DOHH2 (cell line): ENCODE data around the gene SFPQ.

Experiments
- H3F3A ChIP-seq: fragments of 200-600 bp; sonication (generic), shearing (Covaris generic); 2 replicates; pipeline ENCODE4 v1.6.0; 2016; ENCODE audit warnings: antibody characterized with exemption, mild to moderate bottlenecking; ENCODE audit not compliant: control insufficient read depth, insufficient read depth
- H3K27ac ChIP-seq: fragments of 200-600 bp; sonication (generic); 2 replicates; pipeline ENCODE4 v1.5.1; 2014; ENCODE audit warnings: low read depth, mild to moderate bottlenecking, low read length, moderate library complexity
- H3K27me3 ChIP-seq: fragments of 200-600 bp; sonication (generic); 2 replicates; pipeline ENCODE4 v1.6.1; 2014; ENCODE audit warnings: mild to moderate bottlenecking, low read length, mixed read lengths; ENCODE audit not compliant: control insufficient read depth
- H3K36me3 ChIP-seq: fragments of 200-600 bp; sonication (generic); 2 replicates; pipeline ENCODE4 v1.6.1; 2014; ENCODE audit warnings: mild to moderate bottlenecking, low read length, moderate library complexity, mixed read lengths; ENCODE audit not compliant: control insufficient read depth
- H3K4me1 ChIP-seq: fragments of 200-600 bp; sonication (generic); 2 replicates; pipeline ENCODE4 v1.6.1; 2014; ENCODE audit warnings: mild to moderate bottlenecking, low read length, mixed read lengths; ENCODE audit not compliant: control insufficient read depth
- H3K4me2 ChIP-seq: fragments of 200-600 bp; sonication (generic); 2 replicates; pipeline ENCODE4 v1.6.0; 2014; ENCODE audit warnings: mild to moderate bottlenecking, low read length, moderate library complexity
- H3K4me3 ChIP-seq: fragments of 200-600 bp; sonication (generic); 2 replicates; pipeline ENCODE4 v1.5.1; 2014; ENCODE audit warnings: mild to moderate bottlenecking, low read length, mixed read lengths
- H3K79me2 ChIP-seq: fragments of 200-600 bp; sonication (generic); 2 replicates; pipeline ENCODE4 v1.6.1; 2014; ENCODE audit warnings: mild to moderate bottlenecking, low read length, mixed read lengths; ENCODE audit not compliant: control insufficient read depth
- H3K9me2 ChIP-seq: fragments of 200-600 bp; sonication (generic); replicated peaks from 2 replicates; pipeline ENCODE4 v1.6.1; 2014; ENCODE audit warnings: mild to moderate bottlenecking, low read length, mixed read lengths; ENCODE audit not compliant: control insufficient read depth
- H3K9me3 ChIP-seq: fragments of 200-600 bp; sonication (generic); 2 replicates; pipeline ENCODE4 v1.6.1; 2014; ENCODE audit warnings: antibody characterized with exemption, low read length, mixed read lengths; ENCODE audit not compliant: control insufficient read depth, insufficient read depth
- H4K20me1 ChIP-seq: fragments of 200-600 bp; sonication (generic); 2 replicates; pipeline ENCODE4 v1.6.0; 2014; ENCODE audit warnings: low read depth, mild to moderate bottlenecking, antibody characterized with exemption, low read length, moderate library complexity; ENCODE audit not compliant: control insufficient read depth, insufficient read depth
- CTCF ChIP-seq: fragments of 200-600 bp; sonication (generic); IDR thresholded peaks from one replicate; pipeline ENCODE4 v1.5.1; 2014; ENCODE audit warnings: antibody characterized with exemption, mild to moderate bottlenecking, low read depth, low read length; ENCODE audit not compliant: poor library complexity, severe bottlenecking
- EZH2phosphoT487 ChIP-seq: fragments of 200-600 bp; sonication (generic); IDR thresholded peaks from 2 replicates; pipeline ENCODE4 v1.6.1; 2017; ENCODE audit warnings: borderline replicate concordance, mild to moderate bottlenecking, antibody characterized with exemption, low read length, moderate library complexity, mixed read lengths

Gene SFPQ

GRCh38 chr1:35173491-35173890 is 19.5 kb downstream of the SFPQ start:
- Histone ChIP-seq H4K20me1 (peaks cover 14% of the 10 kb centered on the region; the same call in 1 of the 2 replicates), H3K27me3 (no peaks in the 10 kb centered on the region), H3K4me1 (no peaks in the 10 kb centered on the region), H3K9me2 (no peaks in the 10 kb centered on the region), H3K4me2 (no peak overlapping the region), H3K27ac (no peak overlapping the region; the same call in 1 of the 2 replicates), H3K36me3 (peaks cover 35% of the 10 kb centered on the region), H3K79me2 (no peaks in the 10 kb centered on the region), H3K9me3 (no peaks in the 10 kb centered on the region), H3K4me3 (no peak overlapping the region), H3F3A (peaks cover 56% of the 10 kb centered on the region)
- TF ChIP-seq CTCF (no peak), EZH2phosphoT487 (no peak)

DNA sequence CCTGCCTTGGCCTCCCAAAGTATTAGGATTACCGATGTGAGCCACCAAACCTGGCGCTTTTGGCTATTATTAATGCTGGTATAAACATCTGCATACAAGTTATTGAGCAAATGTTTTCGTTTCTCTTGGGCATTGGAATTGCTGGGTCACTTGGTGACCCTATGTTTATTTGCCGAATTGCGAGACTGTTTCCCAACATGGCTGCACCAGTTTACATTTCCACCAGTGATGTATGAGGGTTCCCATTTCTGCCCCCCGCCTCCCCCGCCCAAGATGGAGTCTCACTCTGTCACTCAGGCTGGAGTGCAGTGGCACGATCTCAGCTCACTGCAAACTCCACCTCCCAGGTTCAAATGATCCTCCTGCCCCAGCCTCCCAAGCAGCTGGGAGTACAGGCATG is 20.9 kb downstream of the SFPQ start:
- Histone ChIP-seq H3K79me2 (no peaks in the 10 kb centered on the region), H3F3A (peaks cover 42% of the 10 kb centered on the region), H3K9me2 (no peaks in the 10 kb centered on the region), H3K36me3 (peaks cover 21% of the 10 kb centered on the region), H3K9me3 (no peaks in the 10 kb centered on the region), H3K27me3 (no peaks in the 10 kb centered on the region), H3K4me1 (no peaks in the 10 kb centered on the region), H3K4me3 (no peak overlapping the region), H3K27ac (no peak overlapping the region), H3K4me2 (no peak overlapping the region), H4K20me1 (peaks cover 4% of the 10 kb centered on the region; the same call in 1 of the 2 replicates)
- TF ChIP-seq CTCF = no peak
- no peak for TF ChIP-seq EZH2phosphoT487

DNA sequence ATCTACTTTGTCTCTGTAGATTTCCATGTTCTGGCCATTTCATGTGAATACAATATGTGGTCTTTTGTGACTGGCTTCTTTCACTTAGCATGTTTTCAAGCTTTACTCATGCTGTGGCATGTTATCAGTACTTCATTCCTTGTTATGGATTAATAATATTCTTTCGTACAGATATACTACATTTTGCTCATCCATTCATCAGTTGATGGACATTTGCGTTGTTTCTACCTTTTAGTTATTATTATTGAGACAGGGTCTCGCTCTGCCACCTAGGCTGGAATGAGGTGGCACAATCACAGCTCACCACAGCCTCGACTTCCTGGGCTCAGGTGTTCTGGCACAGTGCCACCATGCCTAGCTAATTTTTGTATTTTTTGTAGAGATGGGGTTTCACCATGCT is 21.4 kb downstream of the SFPQ start:
- no peaks in the 10 kb centered on the region for H3K79me2 ChIP-seq
- H3K36me3 ChIP-seq = peaks cover 17% of the 10 kb centered on the region
- TF ChIP-seq EZH2phosphoT487 (no peak), CTCF (no peak)
- no peaks in the 10 kb centered on the region for H3K9me3 ChIP-seq
- peaks cover 4% of the 10 kb centered on the region; the same call in 1 of the 2 replicates for H4K20me1 ChIP-seq
- no peak overlapping the region for H3K4me2 ChIP-seq
- H3K27ac ChIP-seq = no peak overlapping the region
- no peaks in the 10 kb centered on the region for H3K27me3 ChIP-seq
- peaks cover 39% of the 10 kb centered on the region for H3F3A ChIP-seq
- H3K4me1 ChIP-seq = no peaks in the 10 kb centered on the region
- no peak overlapping the region for H3K4me3 ChIP-seq
- H3K9me2 ChIP-seq = no peaks in the 10 kb centered on the region
